Naive thymus-derived CD8-positive, alpha-beta T cell (primary cell): Measurements from ENCODE around the gene GPC2. TPM values are rescaled to one million over a fixed set of nuclear protein-coding genes. Genes with fewer than 3 reads are reported as not detected.

Experiments used
- ATAC-seq, 2 donors: fragments of 150-1000 bp; cut with Tn5 transposase in 1 of 2; sonication (Bioruptor Pico), chemical (Tn5 transposase) in 1 of 2; 1 replicate in 1 of 2; 2 replicates in 1 of 2; pipeline ENCODE4 v1.10.0; 2021; ENCODE audit warnings: mild to moderate bottlenecking in 2 of 2, moderate library complexity in 2 of 2
- POLR2A ChIA-PET: fragments of 350-600 bp; sonication (Branson Sonifier 250); formaldehyde crosslinking; loops from one replicate; lab custom pipeline; 2021; ENCODE audit warnings: antibody characterized with exemption; lab: Charles Lee
- DNase-seq, 10 donors: peaks; one replicate each; pipeline versions ENCODE4 v3.0.0 to v3.0.0-alpha.2; 2020 to 2022
- H3K27ac Mint-ChIP-seq, 10 donors: one replicate each; pipeline ENCODE4 v1.8.0; 2020 to 2022; ENCODE audit warnings: mild to moderate bottlenecking in 10 of 10, mixed read lengths in 10 of 10, moderate library complexity in 4 of 10, inconsistent platforms in 1 of 10
- H3K27me3 Mint-ChIP-seq, 5 donors: one replicate each; pipeline ENCODE4 v1.8.0; 2021 to 2022; ENCODE audit warnings: mixed read lengths in 5 of 5
- H3K36me3 Mint-ChIP-seq, 3 donors: one replicate each; pipeline ENCODE4 v1.8.0; 2020 to 2022; ENCODE audit warnings: mixed read lengths in 3 of 3, mild to moderate bottlenecking in 2 of 3, inconsistent platforms in 1 of 3
- H3K4me1 Mint-ChIP-seq, 4 donors: one replicate each; pipeline ENCODE4 v1.8.0; 2021 to 2022; ENCODE audit warnings: mixed read lengths in 4 of 4
- H3K4me3 Mint-ChIP-seq, 10 donors: one replicate each; pipeline ENCODE4 v1.8.0; 2020 to 2022; ENCODE audit warnings: mild to moderate bottlenecking in 10 of 10, mixed read lengths in 10 of 10, moderate library complexity in 6 of 10, inconsistent platforms in 1 of 10
- H3K9me3 Mint-ChIP-seq, 9 donors: one replicate each; pipeline ENCODE4 v1.8.0; 2020 to 2022; ENCODE audit warnings: mixed read lengths in 9 of 9, mild to moderate bottlenecking in 3 of 9, inconsistent platforms in 1 of 9, moderate library complexity in 1 of 9
- polyA plus RNA-seq, 3 donors: library from polyadenylated mRNA; unstranded; fragments of 300-500 nt; fragmentation: Illumina TruSeq; gene quantifications; one replicate each; pipeline ENCODE4 v1.2.3, GENCODE V29; 2021
- total RNA-seq, 8 experiments: library from RNA in 2 of 8; stranded (reverse) in 2 of 8; gene quantifications; one replicate each; pipeline ENCODE4 v1.2.3 and lab custom pipeline; 2021 to 2026

The GPC2 gene
- total and polyA plus RNA-seq, 5 experiments from 2014 or later, result 0.09 to 40.1 (median 1.1) TPM

DNA sequence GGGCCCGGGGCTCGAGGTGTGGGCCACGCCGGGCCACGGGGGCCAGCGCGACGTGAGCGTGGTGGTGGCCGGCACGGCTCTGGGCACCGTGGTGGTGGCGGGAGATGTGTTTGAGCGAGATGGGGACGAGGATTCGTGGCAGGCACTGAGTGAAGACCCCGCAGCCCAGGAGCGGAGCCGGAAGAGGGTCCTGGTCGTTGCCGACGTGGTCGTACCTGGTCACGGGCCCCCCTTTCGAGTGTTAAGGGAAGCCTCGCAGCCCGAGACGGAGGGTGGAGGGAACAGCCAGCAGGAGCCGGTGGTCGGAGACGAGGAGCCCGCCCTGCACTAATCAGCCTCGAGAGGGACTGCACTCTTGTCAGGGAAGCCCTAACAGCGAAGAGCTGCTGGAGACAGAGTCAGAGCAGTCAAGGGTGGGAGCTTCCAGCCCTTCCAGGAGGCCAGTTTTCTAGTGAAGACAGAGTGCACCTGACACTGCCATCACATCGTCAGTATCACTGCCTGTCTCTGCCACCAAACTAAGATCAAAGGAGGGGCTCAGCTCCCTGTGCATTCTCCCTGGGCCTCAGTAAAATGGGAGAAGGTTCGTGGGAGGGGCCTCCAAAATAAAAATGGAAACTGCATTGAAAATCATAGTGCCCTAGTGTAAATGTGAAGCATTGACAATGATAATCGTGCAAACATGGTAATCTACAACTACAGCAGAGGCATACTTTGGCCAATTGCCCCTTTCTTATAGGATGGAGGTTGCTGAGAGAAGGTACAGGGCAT, 49.1 kb downstream of the GPC2 start:
- peaks cover 19 to 52% (median 50%) of the 10 kb centered on the region in 4 donors for H3K4me1 Mint-ChIP-seq
- H3K4me3 Mint-ChIP-seq, result peak overlapping the region; percentile 73 to 99 (median 83)
- H3K27me3 Mint-ChIP-seq, result no peaks in the 10 kb centered on the region
- DNase-seq, result peak in 4 of 10 donors; percentile 11 to 38 (median 32)
- H3K36me3 Mint-ChIP-seq, result peaks cover 0 to 2% (median 0%) of the 10 kb centered on the region in 3 donors
- peak overlapping the region in 9 of 10 donors; percentile 50 to 90 (median 85) for H3K27ac Mint-ChIP-seq
- peak; percentile 9 to 11 for ATAC-seq
- H3K9me3 Mint-ChIP-seq, result no peaks in the 10 kb centered on the region
- POLR2A ChIA-PET, result interaction anchor here (0.6 to 15.9 kb wide), 14 partner anchors 8 to 302 kb away, joined by 3 to 252 read pairs (median 4); partner anchors contain the start of genes AP4M1, COPS6, GPC2 and LAMTOR4

DNA sequence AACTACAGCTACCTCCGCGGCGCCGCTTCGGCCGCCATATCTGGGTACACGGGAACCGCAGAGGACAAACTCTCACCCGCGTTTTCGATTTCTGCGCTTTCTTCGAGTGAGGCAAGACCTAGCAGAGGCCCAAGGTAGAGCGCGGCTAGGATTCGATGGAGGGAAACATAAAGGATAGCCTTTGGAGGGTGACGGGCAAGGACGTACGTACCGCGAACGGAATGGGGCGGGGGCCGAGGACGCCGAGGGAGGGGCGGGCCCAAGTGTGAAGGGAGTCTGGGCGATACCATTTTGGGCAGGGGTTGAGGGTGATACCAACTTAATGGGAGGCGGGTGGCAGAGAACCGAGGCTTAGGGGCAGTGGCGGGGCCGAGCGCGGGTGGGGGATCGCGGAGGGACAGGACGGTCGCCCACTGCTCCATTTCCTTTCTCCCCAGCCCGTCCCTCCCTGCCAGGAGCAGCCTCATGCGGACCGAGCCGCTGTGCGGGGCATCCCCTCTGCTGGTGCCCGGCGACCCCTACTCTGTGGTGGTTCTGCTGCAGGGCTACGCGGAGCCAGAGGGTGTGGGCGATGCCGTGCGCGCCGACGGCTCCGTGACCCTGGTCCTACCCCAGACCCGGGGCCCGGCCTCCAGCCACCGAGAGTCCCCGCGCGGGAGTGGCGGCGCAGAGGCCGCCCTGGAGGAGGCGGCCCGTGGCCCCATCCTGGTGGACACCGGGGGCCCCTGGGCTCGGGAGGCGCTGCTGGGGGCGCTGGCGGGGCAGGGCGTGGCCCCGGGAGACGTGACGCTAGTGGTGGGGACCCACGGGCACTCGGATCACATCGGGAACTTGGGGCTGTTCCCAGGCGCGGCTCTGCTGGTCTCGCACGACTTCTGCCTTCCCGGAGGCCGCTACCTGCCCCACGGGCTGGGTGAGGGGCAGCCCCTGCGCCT, 50.0 kb downstream of the GPC2 start, which contains the start of gene MBLAC1:
Gene MBLAC1 (plus strand): TSS at position 37 of the 935 bp plus-strand sequence. CDS start 429 bp downstream, at position 466.
- POLR2A ChIA-PET, result interaction anchor here (0.6 to 15.9 kb wide), 31 partner anchors 7 to 310 kb away, joined by 3 to 252 read pairs (median 5); partner anchors contain the start of genes AP4M1, COPS6, GAL3ST4 and GPC2

DNA sequence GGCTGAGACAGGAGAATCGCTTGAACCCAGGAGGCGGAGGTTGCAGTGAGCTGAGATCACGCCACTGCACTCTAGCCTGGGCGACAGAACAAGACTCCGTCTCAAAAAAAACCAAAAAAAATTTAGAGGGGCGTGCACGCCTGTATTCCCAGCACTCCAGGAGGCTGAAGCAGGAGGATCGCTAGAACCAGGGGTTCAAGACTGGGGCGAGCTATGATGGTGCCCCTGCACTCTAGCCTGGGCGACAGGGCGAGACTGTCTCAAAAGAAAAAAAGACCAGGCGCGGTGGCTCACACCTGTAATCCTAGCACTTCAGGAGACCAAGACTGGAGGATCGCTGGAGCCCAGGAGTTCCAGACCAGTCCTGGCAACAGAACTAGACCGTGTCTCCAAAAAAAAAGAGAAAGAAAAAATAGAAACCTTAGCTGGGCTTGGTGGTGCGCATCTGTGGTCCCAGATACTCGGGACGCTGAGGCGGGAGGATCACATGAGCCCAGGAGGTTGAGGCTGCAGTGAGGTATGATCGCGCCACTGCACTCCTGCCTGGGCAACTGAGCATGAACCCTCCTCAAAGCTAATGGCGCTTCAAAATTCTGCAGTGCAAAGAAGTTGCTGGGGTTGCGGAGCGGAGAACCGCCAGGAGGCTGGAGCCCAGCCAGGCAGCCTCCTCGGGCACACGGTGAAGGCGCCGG, 50.8 kb downstream of the GPC2 start:
- peak in 1 of 10 donors; percentile 6 for DNase-seq
- ATAC-seq, result peak in 1 of 2 donors; percentile 1
- Mint-ChIP-seq H3K27ac (peak overlapping the region; percentile 99 to 100 (median 100)), H3K4me3 (peak overlapping the region; percentile 97 to 100 (median 99)), H3K36me3 (peaks cover 0 to 5% (median 0%) of the 10 kb centered on the region in 3 donors), H3K9me3 (no peaks in the 10 kb centered on the region), H3K27me3 (no peaks in the 10 kb centered on the region), H3K4me1 (peaks cover 13 to 50% (median 44%) of the 10 kb centered on the region in 4 donors)
- POLR2A ChIA-PET, result interaction anchor here (0.6 to 15.9 kb wide), 29 partner anchors 8 to 311 kb away, joined by 3 to 252 read pairs (median 4); partner anchors contain the start of genes AP4M1, COPS6, GAL3ST4 and GPC2

More for the DNA sequence above, 50.0 kb downstream of the GPC2 start, which contains the start of gene MBLAC1:
- ATAC-seq (peak; percentile 75 to 77), DNase-seq (peak; percentile 84 to 98 (median 91))
- Mint-ChIP-seq H3K27me3 (no peaks in the 10 kb centered on the region), H3K9me3 (no peaks in the 10 kb centered on the region), H3K27ac (peak within 1 kb of the TSS; percentile 99 to 100 (median 100)), H3K36me3 (peaks cover 0 to 5% (median 0%) of the 10 kb centered on the region in 3 donors), H3K4me3 (peak within 1 kb of the TSS; percentile 97 to 100 (median 99)), H3K4me1 (peaks cover 14 to 49% (median 45%) of the 10 kb centered on the region in 4 donors)

DNA sequence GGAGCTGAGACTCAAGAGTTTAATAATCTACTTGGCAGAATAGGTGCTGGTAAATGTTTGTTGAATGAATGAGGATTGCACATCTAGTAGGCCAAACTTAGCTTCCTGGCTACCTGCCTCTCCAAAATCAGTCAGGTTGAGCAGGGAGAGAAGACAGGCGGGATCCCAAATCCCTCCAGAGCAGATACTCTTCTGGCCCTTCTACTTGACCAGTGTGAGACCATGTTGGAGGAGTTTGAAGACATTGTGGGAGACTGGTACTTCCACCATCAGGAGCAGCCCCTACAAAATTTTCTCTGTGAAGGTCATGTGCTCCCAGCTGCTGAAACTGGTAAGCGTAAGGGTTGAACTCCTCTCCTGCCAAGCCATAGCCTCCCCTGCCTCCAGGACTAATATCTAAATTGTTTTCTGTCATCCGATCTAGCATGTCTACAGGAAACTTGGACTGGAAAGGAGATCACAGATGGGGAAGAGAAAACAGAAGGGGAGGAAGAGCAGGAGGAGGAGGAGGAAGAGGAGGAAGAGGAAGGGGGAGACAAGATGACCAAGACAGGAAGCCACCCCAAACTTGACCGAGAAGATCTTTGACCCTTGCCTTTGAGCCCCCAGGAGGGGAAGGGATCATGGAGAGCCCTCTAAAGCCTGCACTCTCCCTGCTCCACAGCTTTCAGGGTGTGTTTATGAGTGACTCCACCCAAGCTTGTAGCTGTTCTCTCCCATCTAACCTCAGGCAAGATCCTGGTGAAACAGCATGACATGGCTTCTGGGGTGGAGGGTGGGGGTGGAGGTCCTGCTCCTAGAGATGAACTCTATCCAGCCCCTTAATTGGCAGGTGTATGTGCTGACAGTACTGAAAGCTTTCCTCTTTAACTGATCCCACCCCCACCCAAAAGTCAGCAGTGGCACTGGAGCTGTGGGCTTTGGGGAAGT, 52.6 kb downstream of the GPC2 start:
- ATAC-seq (no peak), DNase-seq (no peak)
- Mint-ChIP-seq H3K4me3 (peak overlapping the region in 9 of 10 donors; percentile 43 to 99 (median 98)), H3K27ac (peak overlapping the region in 9 of 10 donors; percentile 30 to 100 (median 74)), H3K36me3 (peaks cover 0 to 5% (median 0%) of the 10 kb centered on the region in 3 donors), H3K9me3 (no peaks in the 10 kb centered on the region), H3K27me3 (no peaks in the 10 kb centered on the region), H3K4me1 (peaks cover 19 to 58% (median 48%) of the 10 kb centered on the region in 4 donors)
- POLR2A ChIA-PET, result interaction anchor here (0.6 to 15.9 kb wide), 12 partner anchors 10 to 304 kb away, joined by 3 to 252 read pairs (median 4); partner anchors contain the start of genes AP4M1, COPS6, LAMTOR4 and MCM7

DNA sequence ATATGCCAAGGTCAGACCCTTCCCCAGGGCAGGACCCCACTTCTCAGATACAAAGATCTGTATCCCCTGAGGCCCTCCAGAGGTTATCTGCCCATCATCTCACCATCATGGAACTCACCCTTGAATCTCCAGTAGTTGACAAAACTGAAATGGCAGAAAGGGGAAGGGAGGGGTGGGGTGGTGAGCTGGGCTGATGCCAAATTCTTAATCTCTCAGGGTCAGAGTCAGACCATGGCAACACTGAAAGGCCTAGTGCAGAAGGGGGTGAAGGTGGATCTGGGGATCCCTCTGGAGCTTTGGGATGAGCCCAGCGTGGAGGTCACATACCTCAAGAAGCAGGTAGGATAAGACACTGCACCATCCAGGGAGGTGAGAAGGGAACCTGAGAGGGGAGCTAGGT, 54.6 kb downstream of the GPC2 start:
- no peaks in the 10 kb centered on the region for H3K9me3 Mint-ChIP-seq
- DNase-seq (no peak), ATAC-seq (no peak)
- no peaks in the 10 kb centered on the region for H3K27me3 Mint-ChIP-seq
- peaks cover 0 to 5% (median 0%) of the 10 kb centered on the region in 3 donors for H3K36me3 Mint-ChIP-seq
- peak overlapping the region in 2 of 10 donors; percentile 19 to 67 for H3K4me3 Mint-ChIP-seq
- POLR2A ChIA-PET, result interaction anchor here (0.6 to 15.9 kb wide), 3 partner anchors 12 to 98 kb away, joined by 4 to 252 read pairs (median 4); partner anchors contain the start of genes AP4M1 and MCM7
- H3K4me1 Mint-ChIP-seq, result peaks cover 17 to 63% (median 50%) of the 10 kb centered on the region in 4 donors
- peak overlapping the region in 6 of 10 donors; percentile 25 to 79 (median 74) for H3K27ac Mint-ChIP-seq

DNA sequence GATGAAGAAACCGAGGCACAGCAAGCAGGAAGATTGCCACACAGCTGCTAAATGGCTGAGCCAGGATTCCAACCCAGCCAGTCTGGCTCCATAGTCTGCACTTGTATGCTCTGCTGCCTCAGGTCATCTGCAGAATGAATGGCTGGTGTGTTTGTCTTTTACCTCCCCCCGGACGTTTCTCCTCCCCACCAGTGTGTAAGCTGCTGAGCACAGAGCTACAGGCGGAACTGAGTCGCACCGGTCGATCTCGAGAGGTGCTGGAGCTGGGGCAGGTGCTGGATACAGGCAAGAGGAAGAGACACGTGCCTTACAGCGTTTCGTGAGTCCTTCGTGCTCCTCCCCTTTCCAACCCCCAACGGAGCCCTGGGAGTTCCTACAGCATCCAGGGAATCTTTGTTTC, 55.1 kb downstream of the GPC2 start:
- Mint-ChIP-seq H3K4me3 (peak overlapping the region in 2 of 10 donors; percentile 10 to 33), H3K27me3 (no peaks in the 10 kb centered on the region), H3K4me1 (peaks cover 17 to 63% (median 49%) of the 10 kb centered on the region in 4 donors), H3K9me3 (no peaks in the 10 kb centered on the region), H3K27ac (peak overlapping the region in 7 of 10 donors; percentile 25 to 77 (median 65)), H3K36me3 (peaks cover 0 to 5% (median 0%) of the 10 kb centered on the region in 3 donors)
- ATAC-seq (no peak), DNase-seq (no peak)
- POLR2A ChIA-PET, result interaction anchor here (0.6 to 15.9 kb wide), 2 partner anchors 20 to 99 kb away, joined by 4 to 252 read pairs; partner anchors contain the start of genes AP4M1 and MCM7

DNA sequence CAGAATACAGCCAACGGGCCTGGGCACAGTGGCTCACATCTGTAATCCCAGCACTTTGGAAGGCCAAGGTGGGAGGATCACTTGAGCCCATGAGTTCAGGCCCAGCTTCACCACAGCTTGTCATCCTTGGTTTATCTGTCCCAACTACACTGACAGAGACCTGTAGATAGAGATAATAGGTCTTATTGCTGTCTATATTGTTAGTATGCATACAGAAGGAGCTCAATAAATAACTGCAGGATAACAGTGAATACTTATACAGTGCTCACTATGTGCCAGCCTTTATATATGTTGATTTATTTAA, 56.5 kb downstream of the GPC2 start:
- POLR2A ChIA-PET, result interaction anchor here (0.6 to 15.9 kb wide), 20 partner anchors 8 to 654 kb away, joined by 3 to 252 read pairs (median 4); partner anchors contain the start of genes AP4M1, ATP5MF, COPS6 and FBXO24
- no peaks in the 10 kb centered on the region for H3K9me3 Mint-ChIP-seq
- H3K36me3 Mint-ChIP-seq, result peaks cover 0 to 8% (median 0%) of the 10 kb centered on the region in 3 donors
- H3K27me3 Mint-ChIP-seq, result no peaks in the 10 kb centered on the region
- H3K27ac Mint-ChIP-seq, result peak overlapping the region; percentile 96 to 100 (median 99)
- peak overlapping the region; percentile 91 to 99 (median 97) for H3K4me3 Mint-ChIP-seq
- DNase-seq (no peak), ATAC-seq (no peak)
- peaks cover 15 to 53% (median 44%) of the 10 kb centered on the region in 4 donors for H3K4me1 Mint-ChIP-seq

DNA sequence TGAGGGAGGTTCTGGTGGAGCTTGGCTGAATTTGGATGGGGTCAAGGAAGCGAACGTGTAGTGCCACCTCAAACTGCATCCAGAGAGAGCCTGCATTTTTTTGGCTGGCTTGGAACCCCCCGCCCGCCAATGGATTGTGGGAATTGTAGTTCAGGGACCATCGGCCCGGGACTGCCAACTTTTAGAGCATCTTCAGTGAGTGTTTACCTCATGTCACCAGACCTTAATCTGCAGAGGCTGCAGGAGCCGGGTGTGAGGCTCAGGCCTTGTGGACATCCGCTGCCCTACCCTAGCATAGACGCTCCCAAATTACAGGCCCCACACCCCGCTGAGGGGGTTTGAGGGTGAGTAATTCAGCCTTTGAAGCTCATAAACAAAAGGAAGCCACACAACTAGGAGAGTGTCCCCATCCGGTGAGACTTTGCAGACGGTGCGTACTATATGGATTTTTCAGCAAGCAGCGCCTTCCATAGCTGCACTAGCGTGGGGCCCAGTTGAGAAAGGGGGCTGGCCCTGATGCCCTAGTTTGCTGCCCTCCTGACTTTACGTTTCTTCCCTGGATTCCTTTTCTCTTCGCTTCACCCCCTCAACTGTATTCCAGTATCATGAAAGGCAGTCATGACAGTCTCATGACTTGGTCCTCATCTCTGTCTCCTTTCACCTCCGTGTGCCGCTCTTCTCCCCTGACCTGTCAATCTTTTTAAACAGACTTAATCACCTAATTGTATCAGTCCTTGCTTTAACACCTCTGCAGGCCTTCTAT, 57.0 kb downstream of the GPC2 start:
- H3K4me3 Mint-ChIP-seq, result peak overlapping the region; percentile 91 to 99 (median 97)
- ATAC-seq (peak; percentile 68 to 69), DNase-seq (peak; percentile 55 to 84 (median 70))
- H3K36me3 Mint-ChIP-seq, result peaks cover 0 to 8% (median 0%) of the 10 kb centered on the region in 3 donors
- POLR2A ChIA-PET, result interaction anchor here (0.6 to 15.9 kb wide), 21 partner anchors 8 to 654 kb away, joined by 3 to 252 read pairs (median 4); partner anchors contain the start of genes AP4M1, ATP5MF, COPS6 and FBXO24
- no peaks in the 10 kb centered on the region for H3K9me3 Mint-ChIP-seq
- H3K27ac Mint-ChIP-seq, result peak overlapping the region; percentile 96 to 100 (median 99)
- H3K4me1 Mint-ChIP-seq, result peaks cover 15 to 48% (median 39%) of the 10 kb centered on the region in 4 donors
- H3K27me3 Mint-ChIP-seq, result no peaks in the 10 kb centered on the region
